ACC112 (cell line): ENCODE data around the gene GMFB.

Experiments
- H2AFZ ChIP-seq: fragments of 200-600 bp; sonication (generic); one replicate; pipeline ENCODE4 v1.6.0; 2017; ENCODE audit warnings: antibody characterized with exemption, low read length; ENCODE audit not compliant: unreplicated experiment
- H3K27ac ChIP-seq: fragments of 200-600 bp; sonication (generic); 2 replicates; pipeline ENCODE4 v1.5.1; 2014; ENCODE audit warnings: low read depth, mild to moderate bottlenecking, antibody characterized with exemption, low read length, moderate library complexity
- H3K27me3 ChIP-seq: fragments of 200-600 bp; sonication (generic); 2 replicates; pipeline ENCODE4 v1.6.1; 2014; ENCODE audit warnings: mild to moderate bottlenecking, antibody characterized with exemption, low read length, moderate library complexity, mixed read lengths; ENCODE audit not compliant: insufficient read depth
- H3K36me3 ChIP-seq: fragments of 200-600 bp; sonication (generic); 2 replicates; pipeline ENCODE4 v1.6.1; 2016; ENCODE audit warnings: mild to moderate bottlenecking, antibody characterized with exemption, low read length, moderate library complexity, mixed read lengths; ENCODE audit not compliant: insufficient read depth
- H3K4me1 ChIP-seq: fragments of 200-600 bp; sonication (generic); one replicate; pipeline ENCODE4 v1.6.1; 2016; ENCODE audit warnings: low read length, mixed read lengths; ENCODE audit not compliant: insufficient read depth, unreplicated experiment, control insufficient read depth
- H3K4me3 ChIP-seq: fragments of 200-600 bp; sonication (generic); 2 replicates; pipeline ENCODE4 v1.5.1; 2014; ENCODE audit warnings: mild to moderate bottlenecking, low read depth, low read length
- H3K79me2 ChIP-seq: fragments of 200-600 bp; sonication (generic); one replicate; pipeline ENCODE4 v1.6.0; 2016; ENCODE audit warnings: low read length; ENCODE audit not compliant: control insufficient read depth, unreplicated experiment, insufficient read depth

The GMFB gene

GRCh38 chr14:54488646-54489317 lies at the start of gene GMFB:
Gene GMFB, minus strand, starts transcription at chr14:54488980. Its CDS starts 53 bp downstream, at chr14:54488927.
- Histone ChIP-seq H3K27ac (peak within 1 kb of the TSS; percentile 91), H3K79me2 (peaks cover 49% of the 10 kb centered on the region), H3K27me3 (no peaks in the 10 kb centered on the region)

DNA sequence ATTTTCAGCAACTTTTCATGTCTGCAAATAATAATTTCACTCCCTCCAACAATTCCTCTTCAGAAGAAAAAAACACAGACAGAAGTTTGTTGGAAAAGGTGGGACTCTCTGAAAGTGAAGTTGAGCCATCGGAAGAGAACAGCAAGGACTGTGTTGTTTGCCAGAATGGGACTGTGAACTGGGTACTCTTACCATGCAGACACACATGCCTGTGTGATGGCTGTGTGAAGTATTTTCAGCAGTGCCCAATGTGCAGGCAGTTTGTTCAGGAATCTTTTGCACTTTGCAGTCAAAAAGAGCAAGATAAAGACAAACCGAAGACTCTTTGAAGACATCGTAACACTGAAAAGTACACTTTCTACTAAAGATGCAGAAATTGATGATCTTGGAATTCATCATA lies 49.3 kb upstream of the GMFB start:
- H3K4me3 ChIP-seq: no peak overlapping the region
- no peak overlapping the region for H2AFZ ChIP-seq
- no peaks in the 10 kb centered on the region for H3K4me1 ChIP-seq
- H3K79me2 ChIP-seq: no peaks in the 10 kb centered on the region
- no peaks in the 10 kb centered on the region for H3K27me3 ChIP-seq
- H3K27ac ChIP-seq: no peak overlapping the region
- peaks cover 8% of the 10 kb centered on the region for H3K36me3 ChIP-seq

More at GRCh38 chr14:54488646-54489317, at the start of gene GMFB:
- Histone ChIP-seq H3K36me3 (peaks cover under 1% of the 10 kb centered on the region; the same call in 1 of the 2 replicates), H3K4me1 (peaks cover 31% of the 10 kb centered on the region), H2AFZ (peak within 1 kb of the TSS; percentile 89), H3K4me3 (peak within 1 kb of the TSS; percentile 93)

- no peak overlapping the region for H3K27ac ChIP-seq
- no peak overlapping the region for H3K4me3 ChIP-seq
- no peaks in the 10 kb centered on the region for H3K27me3 ChIP-seq
- H3K79me2 ChIP-seq: no peaks in the 10 kb centered on the region
- H2AFZ ChIP-seq: no peak overlapping the region
- H3K36me3 ChIP-seq: peaks cover 8% of the 10 kb centered on the region
- H3K4me1 ChIP-seq: no peaks in the 10 kb centered on the region
Measured at GRCh38 chr14:54537651-54538050, 48.9 kb upstream of the GMFB start.

- Histone ChIP-seq H3K4me3 (no peak overlapping the region), H3K27me3 (no peaks in the 10 kb centered on the region), H3K79me2 (no peaks in the 10 kb centered on the region), H3K36me3 (peaks cover 8% of the 10 kb centered on the region), H3K4me1 (no peaks in the 10 kb centered on the region), H2AFZ (no peak overlapping the region), H3K27ac (no peak overlapping the region)
Measured at GRCh38 chr14:54535646-54536045, 46.9 kb upstream of the GMFB start.

DNA sequence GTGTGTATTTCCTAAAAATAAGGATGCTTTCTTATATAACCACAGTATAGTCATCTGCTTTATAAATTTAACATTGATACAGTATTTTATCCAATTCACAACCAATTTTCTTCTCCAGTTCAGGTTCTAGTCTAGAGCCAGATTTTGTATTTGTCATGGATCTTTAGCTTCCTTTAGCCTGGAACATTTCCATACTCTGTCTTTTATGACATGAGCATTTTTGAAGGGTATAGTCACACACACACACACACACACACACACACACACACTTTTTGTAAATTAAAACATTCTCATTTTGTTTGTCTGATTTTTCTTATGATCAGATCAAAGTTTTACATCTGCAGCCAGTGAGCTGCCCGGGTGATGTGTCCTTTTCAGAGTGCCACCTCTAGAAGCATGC lies 46.3 kb upstream of the GMFB start:
- Histone ChIP-seq H3K79me2 (no peaks in the 10 kb centered on the region), H3K36me3 (peaks cover 8% of the 10 kb centered on the region), H3K4me3 (no peak overlapping the region), H3K27me3 (no peaks in the 10 kb centered on the region), H3K4me1 (peaks cover under 1% of the 10 kb centered on the region), H2AFZ (no peak overlapping the region), H3K27ac (no peak overlapping the region)

DNA sequence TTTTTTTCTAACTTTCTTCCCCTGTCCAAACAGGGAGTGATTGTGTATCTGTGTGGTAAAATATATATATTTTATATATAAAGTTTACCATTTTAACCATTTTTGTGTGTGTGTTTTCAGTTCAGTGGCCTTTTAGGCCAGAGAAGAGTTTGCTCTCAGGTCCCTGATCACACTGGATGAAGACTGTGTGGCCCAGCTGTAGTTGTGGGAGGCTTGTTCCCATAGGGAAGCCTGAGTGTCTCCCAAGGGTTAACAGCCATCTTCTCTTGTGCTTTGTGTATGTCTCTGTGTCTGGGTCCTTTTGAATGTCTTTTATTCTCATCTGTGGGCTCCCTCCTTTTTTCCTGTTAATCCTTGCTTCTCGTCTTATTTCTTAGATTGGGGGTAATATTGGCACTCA lies 44.3 kb upstream of the GMFB start:
- H2AFZ ChIP-seq: no peak overlapping the region
- no peak overlapping the region for H3K27ac ChIP-seq
- peaks cover 1% of the 10 kb centered on the region for H3K36me3 ChIP-seq
- no peak overlapping the region for H3K4me3 ChIP-seq
- peaks cover 8% of the 10 kb centered on the region for H3K4me1 ChIP-seq
- H3K79me2 ChIP-seq: no peaks in the 10 kb centered on the region
- H3K27me3 ChIP-seq: no peaks in the 10 kb centered on the region

DNA sequence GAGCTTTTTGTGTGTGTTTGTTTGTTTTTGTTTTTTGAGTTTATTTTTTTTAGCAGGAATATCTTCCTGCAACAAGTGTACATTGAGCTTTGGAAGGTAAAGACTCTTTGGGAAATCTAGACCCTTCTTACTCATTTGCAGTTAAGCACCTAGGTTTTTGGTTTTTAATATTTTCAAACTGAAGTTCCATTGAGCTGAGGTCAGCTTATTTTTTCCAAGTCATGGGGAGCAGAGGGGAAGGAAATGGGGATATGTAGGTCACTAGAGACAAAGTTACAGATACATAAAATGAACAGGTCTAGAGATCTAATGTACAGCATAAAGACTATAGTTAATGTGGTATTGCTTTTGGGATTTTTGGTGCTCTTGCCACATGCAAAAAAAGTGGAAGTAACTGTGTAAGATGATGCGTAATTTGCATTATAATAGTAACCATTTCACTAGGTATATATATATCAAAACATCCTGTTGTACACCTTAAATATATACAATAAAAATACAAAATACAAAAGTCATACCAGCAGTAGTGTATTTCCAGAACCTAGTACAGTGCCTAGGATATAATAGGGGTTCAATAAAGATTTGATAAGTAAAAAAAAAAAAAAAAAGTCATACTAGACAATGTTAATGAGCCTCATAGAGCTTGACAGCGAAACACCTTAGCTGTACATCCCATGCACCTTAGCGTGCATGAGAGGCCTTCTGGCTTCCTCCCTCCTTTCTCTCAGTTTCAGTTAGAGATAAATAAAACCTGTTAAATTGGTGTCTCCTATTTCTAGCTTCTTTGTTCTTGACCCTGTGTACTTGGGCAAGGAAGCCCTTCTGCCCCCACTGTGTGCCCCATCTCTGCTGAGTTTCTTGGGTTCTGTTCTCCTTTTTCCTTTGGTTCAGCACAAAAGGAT lies 43.6 kb upstream of the GMFB start:
- H3K27ac ChIP-seq: no peak overlapping the region

GRCh38 chr14:54529811-54530210 lies 41.0 kb upstream of the GMFB start:
- Histone ChIP-seq H2AFZ (no peak overlapping the region), H3K27me3 (no peaks in the 10 kb centered on the region), H3K4me3 (no peak overlapping the region), H3K79me2 (no peaks in the 10 kb centered on the region), H3K4me1 (peaks cover 8% of the 10 kb centered on the region), H3K27ac (no peak overlapping the region), H3K36me3 (no peaks in the 10 kb centered on the region; the same call in 1 of the 2 replicates)

More for the DNA sequence above, 43.6 kb upstream of the GMFB start:
- Histone ChIP-seq H3K4me1 (peaks cover 8% of the 10 kb centered on the region), H2AFZ (no peak overlapping the region), H3K4me3 (no peak overlapping the region), H3K79me2 (no peaks in the 10 kb centered on the region), H3K27me3 (no peaks in the 10 kb centered on the region), H3K36me3 (no peaks in the 10 kb centered on the region; the same call in 1 of the 2 replicates)

DNA sequence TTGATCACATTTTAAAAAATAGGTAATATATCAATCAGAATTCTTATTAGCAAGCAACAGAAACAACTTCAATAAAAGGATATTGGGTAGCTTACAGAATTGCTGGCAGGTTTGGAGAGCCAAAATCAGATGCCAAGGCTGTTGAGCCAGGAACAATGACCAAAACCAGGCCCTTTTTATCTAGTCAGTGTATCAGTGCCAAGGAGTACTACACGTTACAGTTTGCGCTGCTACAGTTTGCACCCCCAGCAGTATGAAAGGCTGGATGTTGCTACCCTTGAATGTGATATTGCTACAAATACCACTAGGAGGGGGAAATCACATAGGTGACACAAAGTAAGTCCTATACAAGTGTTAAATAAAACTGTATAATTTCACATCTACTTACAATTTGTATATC lies 40.2 kb upstream of the GMFB start:
- Histone ChIP-seq H2AFZ (no peak overlapping the region), H3K27me3 (no peaks in the 10 kb centered on the region), H3K27ac (no peak overlapping the region), H3K79me2 (no peaks in the 10 kb centered on the region), H3K4me1 (peaks cover 8% of the 10 kb centered on the region), H3K4me3 (no peak overlapping the region), H3K36me3 (peaks cover 1% of the 10 kb centered on the region)

DNA sequence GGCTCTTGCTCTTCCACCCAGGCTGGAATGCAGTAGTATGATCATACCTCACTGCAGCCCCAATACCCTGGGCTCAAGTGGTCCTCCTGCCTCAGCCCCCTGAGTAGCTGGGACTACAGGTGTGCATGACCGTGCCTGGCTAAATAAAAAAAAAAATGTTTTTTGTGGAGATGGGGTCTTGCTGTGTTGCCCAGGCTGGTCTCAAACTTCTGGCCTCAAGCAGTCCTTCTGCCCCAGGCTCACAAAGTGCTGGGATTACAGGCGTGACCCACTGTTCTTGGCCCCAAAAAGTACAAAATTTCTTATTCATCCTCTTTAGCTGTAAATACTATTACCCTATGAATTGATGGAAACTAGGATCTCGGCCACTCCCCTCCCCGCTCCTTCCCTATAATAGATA lies 35.6 kb upstream of the GMFB start:
- H3K4me3 ChIP-seq: no peak overlapping the region
- H3K27me3 ChIP-seq: no peaks in the 10 kb centered on the region
- no peak overlapping the region for H3K27ac ChIP-seq
- H3K79me2 ChIP-seq: peaks cover 4% of the 10 kb centered on the region
- no peak overlapping the region for H2AFZ ChIP-seq
- peaks cover 1% of the 10 kb centered on the region for H3K4me1 ChIP-seq
- H3K36me3 ChIP-seq: peaks cover 7% of the 10 kb centered on the region; the same call in 1 of the 2 replicates
